ENCODE results near the gene ASPG. TPM values are rescaled to one million over a fixed set of nuclear protein-coding genes. Genes with fewer than 3 reads are reported as not detected.

ASPG gene
- total RNA-seq, 1 donor from 2014 or later, result not detected

GRCh38 chr14:104117341-104118005, 32.0 kb downstream of the ASPG start:
- H3K9me3 Mint-ChIP-seq, result no peaks in the 10 kb centered on the region
- intact Hi-C loops (cut with micrococcal nuclease), result no loop called here
- no peak for DNase-seq
- no peaks in the 10 kb centered on the region for H3K36me3 Mint-ChIP-seq (ENCODE audit: low read depth)
- no peak overlapping the region for H3K4me3 Mint-ChIP-seq
- H3K27ac Mint-ChIP-seq, result no peak overlapping the region
- peaks cover 23% of the 10 kb centered on the region for H3K27me3 Mint-ChIP-seq
- no peaks in the 10 kb centered on the region for H3K4me1 Mint-ChIP-seq

GRCh38 chr14:104118006-104118844, 32.7 kb downstream of the ASPG start:
- Mint-ChIP-seq H3K4me3 (no peak overlapping the region), H3K4me1 (no peaks in the 10 kb centered on the region), H3K9me3 (no peaks in the 10 kb centered on the region), H3K27me3 (peaks cover 24% of the 10 kb centered on the region), H3K36me3 (ENCODE audit: low read depth) (no peaks in the 10 kb centered on the region), H3K27ac (no peak overlapping the region)
- intact Hi-C loops (cut with micrococcal nuclease), result no loop called here
- DNase-seq, result no peak

- no peak for DNase-seq
- Mint-ChIP-seq H3K9me3 (no peaks in the 10 kb centered on the region), H3K27ac (no peak overlapping the region)
Observed at GRCh38 chr14:104119119-104119487, 33.6 kb downstream of the ASPG start.

DNA sequence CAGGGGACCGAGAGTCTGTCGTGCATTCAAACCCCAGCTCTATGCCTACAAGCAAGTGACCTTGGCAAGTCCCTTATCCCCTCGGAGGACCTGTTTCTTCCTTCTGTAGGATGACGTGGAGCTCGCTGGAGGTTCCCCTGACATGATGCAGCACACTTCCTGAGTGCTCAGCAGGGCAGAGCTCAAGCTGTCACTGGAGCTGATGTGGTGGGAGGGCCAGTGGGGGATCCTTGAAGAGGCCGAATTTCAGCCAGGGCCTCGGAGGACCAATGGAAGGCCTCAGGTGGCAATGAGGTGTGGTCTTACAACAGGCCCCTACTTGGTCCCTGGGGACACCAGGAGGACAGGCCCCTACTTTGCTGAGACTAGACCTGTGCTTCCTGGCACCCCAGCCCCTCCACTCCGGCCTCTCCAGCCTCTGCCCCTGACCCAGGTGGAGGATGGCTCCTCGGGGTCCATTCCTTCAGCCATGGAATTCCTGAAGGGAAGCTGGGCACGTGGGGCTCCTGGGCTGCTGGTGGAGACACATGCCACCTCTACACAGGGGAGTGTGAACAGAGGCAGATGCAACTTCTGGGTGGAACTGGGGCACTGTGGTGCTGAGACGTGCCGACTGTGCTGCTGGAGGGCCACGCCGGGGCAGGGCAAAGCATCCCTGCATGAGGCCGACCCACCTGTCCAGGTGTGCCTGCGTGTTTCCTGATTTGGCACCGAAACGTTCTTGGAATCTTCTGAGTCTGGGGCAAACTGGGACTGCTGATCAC, 34.2 kb downstream of the ASPG start:
- DNase-seq, result no peak
- Mint-ChIP-seq H3K4me3 (no peak overlapping the region), H3K27ac (no peak overlapping the region), H3K27me3 (peaks cover 26% of the 10 kb centered on the region), H3K4me1 (no peaks in the 10 kb centered on the region), H3K36me3 (ENCODE audit: low read depth) (no peaks in the 10 kb centered on the region), H3K9me3 (no peaks in the 10 kb centered on the region)
- intact Hi-C loops (cut with micrococcal nuclease), result no loop called here

More at GRCh38 chr14:104119119-104119487, 33.6 kb downstream of the ASPG start:
- Mint-ChIP-seq H3K27me3 (peaks cover 25% of the 10 kb centered on the region), H3K36me3 (ENCODE audit: low read depth) (no peaks in the 10 kb centered on the region), H3K4me3 (no peak overlapping the region), H3K4me1 (no peaks in the 10 kb centered on the region)
- intact Hi-C loops (cut with micrococcal nuclease), result no loop called here

GRCh38 chr14:104120281-104120741, 34.8 kb downstream of the ASPG start:
- H3K27me3 Mint-ChIP-seq, result peaks cover 23% of the 10 kb centered on the region
- H3K27ac Mint-ChIP-seq, result no peak overlapping the region
- intact Hi-C loops (cut with micrococcal nuclease), result no loop called here
- H3K36me3 Mint-ChIP-seq (ENCODE audit: low read depth), result no peaks in the 10 kb centered on the region
- no peak overlapping the region for H3K4me3 Mint-ChIP-seq
- no peaks in the 10 kb centered on the region for H3K4me1 Mint-ChIP-seq
- no peak for DNase-seq
- peaks cover 3% of the 10 kb centered on the region for H3K9me3 Mint-ChIP-seq

GRCh38 chr14:104121142-104121541, 35.6 kb downstream of the ASPG start:
- Mint-ChIP-seq H3K27me3 (peaks cover 19% of the 10 kb centered on the region), H3K27ac (no peak overlapping the region), H3K4me1 (no peaks in the 10 kb centered on the region), H3K4me3 (no peak overlapping the region), H3K9me3 (peaks cover 3% of the 10 kb centered on the region), H3K36me3 (ENCODE audit: low read depth) (no peaks in the 10 kb centered on the region)
- intact Hi-C loops (cut with micrococcal nuclease), result no loop called here
- no peak for DNase-seq

- Mint-ChIP-seq H3K27ac (no peak overlapping the region), H3K9me3 (peaks cover 3% of the 10 kb centered on the region), H3K36me3 (ENCODE audit: low read depth) (no peaks in the 10 kb centered on the region), H3K27me3 (peaks cover 10% of the 10 kb centered on the region), H3K4me1 (no peaks in the 10 kb centered on the region), H3K4me3 (no peak overlapping the region)
- intact Hi-C loops (cut with micrococcal nuclease), result no loop called here
- no peak for DNase-seq
Observed at GRCh38 chr14:104123879-104124278, 38.4 kb downstream of the ASPG start.

DNA sequence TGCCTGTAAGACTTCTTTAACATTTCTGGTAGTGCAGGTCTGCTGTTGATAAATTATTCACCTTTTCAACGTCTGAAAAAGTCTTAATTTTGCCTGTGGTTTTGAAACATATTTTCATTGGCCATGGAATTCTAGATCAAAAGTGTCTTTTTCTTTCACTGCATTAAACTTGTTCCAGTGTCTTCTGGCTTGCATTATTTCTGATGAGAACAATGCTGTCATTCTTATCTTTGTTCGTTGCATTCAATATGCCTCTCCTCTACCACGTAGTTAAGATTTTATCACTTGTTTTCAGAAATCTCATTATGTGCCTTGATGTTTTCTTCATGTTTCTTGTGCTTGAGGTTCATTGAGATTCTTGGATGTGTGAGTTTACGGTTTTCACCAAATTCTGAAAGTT, 39.5 kb downstream of the ASPG start:
- intact Hi-C loops (cut with micrococcal nuclease), result no loop called here
- peaks cover 8% of the 10 kb centered on the region for H3K27me3 Mint-ChIP-seq
- H3K4me3 Mint-ChIP-seq, result no peak overlapping the region

DNA sequence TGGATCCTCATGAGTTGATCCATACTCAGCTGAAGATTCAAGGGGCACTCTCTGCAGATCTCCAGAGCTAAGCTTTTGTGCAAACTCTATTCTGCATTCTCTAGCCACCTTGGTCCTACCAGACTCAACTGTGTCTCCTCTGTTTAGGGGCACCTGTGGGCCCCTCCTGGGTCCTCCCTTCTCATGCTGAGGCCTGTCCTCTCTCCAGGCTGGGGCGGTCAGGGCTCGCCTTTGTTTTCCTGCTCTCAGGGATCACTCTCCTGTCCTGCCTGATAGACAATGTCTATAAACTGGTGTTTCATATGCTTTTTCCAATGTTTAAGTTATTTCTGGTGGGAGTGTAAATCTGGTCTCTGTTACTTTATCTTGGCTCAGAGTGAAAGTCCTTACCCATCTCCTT, 41.3 kb downstream of the ASPG start:
- Mint-ChIP-seq H3K9me3 (peaks cover 13% of the 10 kb centered on the region), H3K4me3 (no peak overlapping the region), H3K36me3 (ENCODE audit: low read depth) (no peaks in the 10 kb centered on the region), H3K27ac (no peak overlapping the region), H3K4me1 (no peaks in the 10 kb centered on the region), H3K27me3 (peaks cover 5% of the 10 kb centered on the region)
- intact Hi-C loops (cut with micrococcal nuclease), result no loop called here
- DNase-seq, result no peak

More for the DNA sequence above, 39.5 kb downstream of the ASPG start:
- Mint-ChIP-seq H3K9me3 (peaks cover 13% of the 10 kb centered on the region), H3K36me3 (ENCODE audit: low read depth) (no peaks in the 10 kb centered on the region), H3K27ac (no peak overlapping the region), H3K4me1 (no peaks in the 10 kb centered on the region)
- no peak for DNase-seq

GRCh38 chr14:104128981-104129380, 43.5 kb downstream of the ASPG start:
- no peak for DNase-seq
- Mint-ChIP-seq H3K36me3 (ENCODE audit: low read depth) (no peaks in the 10 kb centered on the region), H3K4me1 (no peaks in the 10 kb centered on the region), H3K27ac (no peak overlapping the region), H3K4me3 (no peak overlapping the region), H3K9me3 (peaks cover 13% of the 10 kb centered on the region), H3K27me3 (peaks cover 6% of the 10 kb centered on the region)
- intact Hi-C loops (cut with micrococcal nuclease), result no loop called here

GRCh38 chr14:104129556-104129955, 44.1 kb downstream of the ASPG start:
- Mint-ChIP-seq H3K27me3 (peaks cover 8% of the 10 kb centered on the region), H3K36me3 (ENCODE audit: low read depth) (no peaks in the 10 kb centered on the region), H3K4me3 (no peak overlapping the region), H3K27ac (no peak overlapping the region), H3K4me1 (no peaks in the 10 kb centered on the region), H3K9me3 (peaks cover 13% of the 10 kb centered on the region)
- intact Hi-C loops (cut with micrococcal nuclease), result no loop called here
- DNase-seq, result no peak

DNA sequence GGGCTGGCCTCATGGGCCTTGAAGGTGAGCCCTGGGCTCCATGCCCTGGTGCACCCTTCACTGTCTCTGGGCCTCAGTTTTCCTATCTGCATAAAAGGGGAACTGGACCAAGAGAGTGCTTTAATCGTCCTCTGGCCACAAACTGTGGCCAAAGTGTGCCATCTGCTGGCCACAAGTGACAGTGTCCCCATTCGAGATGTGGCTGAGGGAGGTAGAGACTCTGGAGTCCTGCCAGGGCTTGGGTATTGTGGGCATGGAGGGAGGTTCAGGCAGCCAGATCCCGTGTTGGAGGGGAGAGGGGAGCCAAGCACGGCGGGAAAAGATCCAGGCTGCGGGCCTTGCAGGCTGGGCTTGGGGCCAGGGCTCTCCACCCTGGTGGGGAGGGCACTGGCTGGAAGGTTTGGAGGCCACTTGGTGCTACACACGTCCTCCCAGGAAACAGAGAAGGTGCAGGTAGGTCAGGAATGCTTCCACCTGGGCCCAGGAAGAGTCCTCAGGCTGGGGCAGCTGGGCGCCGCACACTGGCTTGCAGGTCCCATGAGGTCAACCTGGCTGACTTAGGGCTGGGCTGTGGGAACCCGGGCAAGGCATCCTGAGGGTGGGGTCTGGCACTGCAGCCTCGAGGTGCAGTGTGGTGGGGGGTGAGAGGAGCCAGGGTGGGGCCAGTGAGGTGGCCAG, 45.6 kb downstream of the ASPG start:
- peaks cover 9% of the 10 kb centered on the region for H3K9me3 Mint-ChIP-seq
- H3K4me1 Mint-ChIP-seq, result no peaks in the 10 kb centered on the region
- no peaks in the 10 kb centered on the region for H3K36me3 Mint-ChIP-seq (ENCODE audit: low read depth)
- H3K27me3 Mint-ChIP-seq, result peaks cover 18% of the 10 kb centered on the region
- no peak overlapping the region for H3K4me3 Mint-ChIP-seq
- intact Hi-C loops (cut with micrococcal nuclease), result loop anchor here (1.0 to 10.0 kb wide), 2 partner anchors 53 to 514 kb away; no protein-coding TSS in a partner anchor
- H3K27ac Mint-ChIP-seq, result no peak overlapping the region
- peak; percentile 68 for DNase-seq

DNA sequence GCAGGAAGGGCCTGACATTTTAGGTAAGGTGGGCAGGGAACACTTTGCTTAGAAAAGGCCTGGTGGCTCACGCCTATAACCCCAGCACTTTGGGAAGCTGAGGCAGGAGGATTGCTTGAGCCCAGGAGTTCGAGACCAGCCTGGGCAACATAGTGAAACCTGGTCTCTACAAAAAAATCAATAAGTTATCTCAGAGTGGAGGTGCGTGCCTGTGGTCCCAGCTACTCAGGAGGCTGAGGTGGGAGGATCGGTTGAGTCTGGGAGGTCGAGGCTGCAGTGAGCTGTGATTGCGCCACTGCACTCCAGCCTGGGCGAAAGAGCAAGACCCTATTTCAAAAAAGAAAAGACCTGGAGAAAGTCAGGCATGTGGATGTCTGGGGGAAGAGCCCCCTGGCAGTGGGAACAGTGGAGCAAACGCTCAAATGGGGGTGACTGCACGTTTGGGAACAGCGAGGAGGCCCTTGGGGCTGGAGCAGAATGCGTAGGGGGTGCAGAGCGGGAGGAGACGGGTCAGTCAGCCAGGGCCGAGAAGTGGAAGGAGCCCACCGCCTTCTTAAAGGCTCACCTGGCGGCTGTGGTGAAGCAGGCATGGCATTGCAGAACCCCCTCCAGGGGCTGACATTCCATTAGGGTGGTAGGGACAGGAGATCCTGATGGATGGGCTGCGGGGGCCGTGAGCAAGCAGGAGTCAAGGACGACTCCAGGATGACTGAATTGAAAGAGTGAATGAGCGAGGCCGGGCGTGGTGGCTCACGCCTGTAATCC, 46.6 kb downstream of the ASPG start:
- no peak overlapping the region for H3K4me3 Mint-ChIP-seq
- H3K4me1 Mint-ChIP-seq, result peaks cover 4% of the 10 kb centered on the region
- no peak for DNase-seq
- H3K9me3 Mint-ChIP-seq, result peaks cover 9% of the 10 kb centered on the region
- intact Hi-C loops (cut with micrococcal nuclease), result loop anchor here (1.0 to 10.0 kb wide), 2 partner anchors 54 to 513 kb away; no protein-coding TSS in a partner anchor
- H3K36me3 Mint-ChIP-seq (ENCODE audit: low read depth), result no peaks in the 10 kb centered on the region
- peaks cover 24% of the 10 kb centered on the region for H3K27me3 Mint-ChIP-seq
- no peak overlapping the region for H3K27ac Mint-ChIP-seq
